Panc1 (cell line): ENCODE measurements around the gene LDOC1. TPM values are rescaled to one million over a fixed set of nuclear protein-coding genes. Genes with fewer than 3 reads are reported as not detected.

Source experiments
- ATAC-seq: fragments of 200-7000 bp; cut with Tn5 transposase; 2 replicates; pipeline ENCODE4 v1.9.1; 2020; ENCODE audit warnings: mild to moderate bottlenecking, moderate library complexity
- Bru-seq: library from RNA; stranded (reverse); fragments of 400-500 nt; gene quantifications from one replicate; lab custom pipeline; 2021; lab: Mats Ljungman, UMichigan
- BruChase-seq, 2 experiments: library from RNA; stranded (reverse); fragments of 400-500 nt; gene quantifications; one replicate each; lab custom pipeline; 2021; lab: Mats Ljungman, UMichigan
- BruUV-seq: library from RNA; stranded (reverse); fragments of 400-500 nt; replicated peaks from 2 replicates; lab custom pipeline; 2021; lab: Mats Ljungman, UMichigan
- CTCF ChIA-PET: fragments of 300-600 bp; sonication (Branson Sonifier 250); formaldehyde crosslinking; loops from one replicate; lab custom pipeline; 2022; ENCODE audit warnings: antibody characterized with exemption; lab: Charles Lee
- POLR2A ChIA-PET: fragments of 300-600 bp; sonication (Branson Sonifier 250); formaldehyde crosslinking; loops from one replicate; lab custom pipeline; 2022; ENCODE audit warnings: antibody characterized with exemption; lab: Charles Lee
- DNase-seq: peaks from one replicate; pipeline ENCODE4 v3.0.0-alpha.2; 2010; ENCODE audit warnings: low read depth, low spot score
- H3K27ac ChIP-seq: 2 replicates; pipeline ENCODE4 v1.5.1; 2011; ENCODE audit warnings: mild to moderate bottlenecking, low read length, inconsistent platforms
- H3K27me3 ChIP-seq: fragments of 200-500 bp; sonication (Bioruptor generic); 2 replicates; pipeline ENCODE4 v1.6.0; 2014; ENCODE audit warnings: low read length, inconsistent platforms; ENCODE audit not compliant: control insufficient read depth, insufficient read depth
- H3K36me3 ChIP-seq: fragments of 200-500 bp; sonication (Bioruptor generic); 2 replicates; pipeline ENCODE4 v1.5.1; 2014; ENCODE audit warnings: inconsistent platforms, mild to moderate bottlenecking, low read length, moderate library complexity; ENCODE audit not compliant: control insufficient read depth, insufficient read depth
- H3K4me1 ChIP-seq: 2 replicates; pipeline ENCODE4 v1.5.1; 2011; ENCODE audit warnings: inconsistent platforms, mild to moderate bottlenecking, low read length, moderate library complexity; ENCODE audit not compliant: control insufficient read depth, insufficient read depth
- H3K4me3 ChIP-seq, 2 experiments: 2 replicates each; pipeline ENCODE4 v1.5.1; 2011 to 2012; ENCODE audit warnings: low read depth in 2 of 2, low read length in 2 of 2, mild to moderate bottlenecking in 2 of 2, inconsistent platforms in 1 of 2, moderate library complexity in 1 of 2
- H3K9me3 ChIP-seq: fragments of 200-500 bp; sonication (Bioruptor generic); 2 replicates; pipeline ENCODE4 v1.5.1; 2014; ENCODE audit warnings: low read depth, mild to moderate bottlenecking, inconsistent platforms, low read length, moderate library complexity; ENCODE audit not compliant: control insufficient read depth, insufficient read depth
- CTCF ChIP-seq: fragments of 450-650 bp; IDR thresholded peaks from 2 replicates; pipeline ENCODE4 v1.5.1; 2017; ENCODE audit warnings: mild to moderate bottlenecking
- POLR2AphosphoS5 ChIP-seq: IDR thresholded peaks from 2 replicates; pipeline ENCODE4 v1.6.1; 2012; ENCODE audit warnings: mild to moderate bottlenecking, low read depth, low read length, moderate library complexity
- REST ChIP-seq, 2 experiments: IDR thresholded peaks; 2 replicates each; pipeline ENCODE4 v1.6.1; 2011 to 2012; ENCODE audit warnings: low read depth in 2 of 2, control low read depth in 1 of 2, low read length in 1 of 2, mild to moderate bottlenecking in 1 of 2, moderate library complexity in 1 of 2; ENCODE audit not compliant: insufficient read depth in 1 of 2
- SIN3A ChIP-seq: IDR thresholded peaks from 2 replicates; pipeline ENCODE4 v1.6.1; 2012; ENCODE audit warnings: low read depth, mild to moderate bottlenecking, low read length, moderate library complexity, borderline replicate concordance; ENCODE audit not compliant: insufficient read depth
- TCF7L2 ChIP-seq: IDR thresholded peaks from 2 replicates; pipeline ENCODE4 v1.6.1; 2011; ENCODE audit warnings: mild to moderate bottlenecking, low read depth, low read length, inconsistent platforms
- in situ Hi-C: cut with HindIII; loops from 2 replicates; pipeline ENCODE4 v1.10.0; 2016; ENCODE audit warnings: low sequenced_read_pairs, low pct_unique_long_range_greater_than_20kb
- intact Hi-C: fragments of 100-400 bp; cut with micrococcal nuclease; formaldehyde crosslinking; loops from one replicate; pipeline ENCODE4 v1.10.0; 2022; ENCODE audit not compliant: unreplicated experiment
- long read RNA-seq: library from polyadenylated mRNA; unstranded; transcript quantifications from one replicate; pipeline ENCODE4 v2.0.0, GENCODE V29; 2021; ENCODE audit not compliant: unreplicated experiment
- polyA plus RNA-seq: library from polyadenylated mRNA; unstranded; fragments of >200 nt; gene quantifications from one replicate; pipeline ENCODE4 v1.2.1, GENCODE V29; 2012; ENCODE audit warnings: missing spikeins; ENCODE audit not compliant: insufficient read length
- total RNA-seq: library from RNA; stranded (reverse); gene quantifications from one replicate; pipeline ENCODE4 v1.2.1, GENCODE V29; 2021; ENCODE audit not compliant: unreplicated experiment

The LDOC1 gene
- not detected for total RNA-seq
- not detected for polyA plus RNA-seq
- not detected for Bru-seq, nascent RNA
- BruChase-seq, experiment 1, labeled RNA remaining after a 2-hour chase, result not detected
- BruChase-seq, experiment 2, labeled RNA remaining after a 6-hour chase, result not detected
- long read RNA-seq, result 0 reads

GRCh38 chrX:141176586-141177451 lies at the start of gene LDOC1:
Gene LDOC1 (minus strand): TSS chrX:141177129. CDS start chrX:141177021, 108 bp downstream.
- no peaks in the 10 kb centered on the region for H3K4me1 ChIP-seq
- peak within 1 kb of the TSS in 1 of 2 experiments; percentile 31; a peak in 1 of 4 replicates for H3K4me3 ChIP-seq
- H3K27me3 ChIP-seq, result no peaks in the 10 kb centered on the region
- in situ Hi-C loops (no loop called here), intact Hi-C loops (no loop called here)
- no peaks in the 10 kb centered on the region for H3K36me3 ChIP-seq
- DNase-seq (no peak), ATAC-seq (no peak)
- BruUV-seq, result no TSS peak
- CTCF ChIA-PET, result no interaction called here
- POLR2A ChIA-PET, result no interaction called here
- no peaks in the 10 kb centered on the region for H3K9me3 ChIP-seq
- no peak for TF ChIP-seq REST (IDR thresholded peaks at IDR 0.05; ENCODE audit: insufficient read depth in 1 of 2, low read depth in 2 of 2, low read length in 1 of 2)
- TF ChIP-seq TCF7L2, result no peak
- TF ChIP-seq SIN3A, result no peak
- no peak for TF ChIP-seq POLR2AphosphoS5
- no peak for TF ChIP-seq CTCF
- H3K27ac ChIP-seq, result no peak within 1 kb of the TSS

- no peak for DNase-seq
- intact Hi-C loops (no loop called here), in situ Hi-C loops (no loop called here)
- Histone ChIP-seq H3K4me3 (no peak overlapping the region), H3K36me3 (no peaks in the 10 kb centered on the region), H3K27me3 (no peaks in the 10 kb centered on the region), H3K4me1 (peaks cover 8% of the 10 kb centered on the region), H3K9me3 (no peaks in the 10 kb centered on the region), H3K27ac (peak overlapping the region; percentile 75)
- BruUV-seq, result no TSS peak
- ChIA-PET POLR2A (no interaction called here), CTCF (no interaction called here)
- no peak for ATAC-seq
- TF ChIP-seq CTCF (no peak), REST (IDR thresholded peaks at IDR 0.05; ENCODE audit: insufficient read depth in 1 of 2, low read depth in 2 of 2, low read length in 1 of 2) (no peak), TCF7L2 (no peak), POLR2AphosphoS5 (no peak)
These were observed 44.7 kb upstream of the LDOC1 start for GRCh38 chrX:141221611-141222010.
